Left lung (tissue), 10 donors: Measurements from ENCODE around the gene QPCTL. TPM values are rescaled to one million over a fixed set of nuclear protein-coding genes. Genes with fewer than 3 reads are reported as not detected.
A peak's percentile ranks its signal among the peaks of the same experiment; 100 is the strongest.

ENCODE experiments used
- ATAC-seq: fragments of 200-7000 bp; cut with Tn5 transposase; one replicate; pipeline ENCODE4 v1.9.1; 2020; ENCODE audit warnings: moderate library complexity
- DNase-seq, 4 donors: peaks; one replicate each; pipeline ENCODE4 v3.0.0-alpha.2; 2013 to 2020
- H3K27ac ChIP-seq, 2 donors: fragments of 200-600 bp; sonication (generic) in 1 of 2; one replicate each; pipeline versions ENCODE4 v1.5.0 to v1.8.0; 2020 to 2021
- H3K27me3 ChIP-seq, 2 donors: fragments of 200-600 bp; sonication (generic) in 1 of 2; one replicate each; pipeline versions ENCODE4 v1.5.0 to v1.8.0; 2020 to 2021
- H3K36me3 ChIP-seq, 2 donors: fragments of 200-600 bp; sonication (generic) in 1 of 2; one replicate each; pipeline versions ENCODE4 v1.5.0 to v1.8.0; 2020 to 2021
- H3K4me1 ChIP-seq, 2 donors: fragments of 200-600 bp; one replicate each; pipeline ENCODE4 v1.8.0; 2021
- H3K4me3 ChIP-seq, 2 donors: fragments of 200-600 bp; sonication (generic) in 1 of 2; one replicate each; pipeline versions ENCODE4 v1.5.0 to v1.8.0; 2020 to 2021; ENCODE audit warnings: mild to moderate bottlenecking in 1 of 2
- H3K9me3 ChIP-seq, 2 donors: fragments of 200-600 bp; sonication (generic) in 1 of 2; one replicate each; pipeline versions ENCODE4 v1.5.0 to v1.8.0; 2020 to 2021
- intact Hi-C, 2 donors: fragments of 100-400 bp; cut with DNase I; formaldehyde crosslinking; loops; one replicate each; pipeline versions ENCODE4 v1.11.2 to v1.14.2; 2022
- polyA plus RNA-seq, 6 donors: library from polyadenylated mRNA; unstranded; fragments of 120-200 nt; gene quantifications; one replicate each; pipeline ENCODE4 v1.2.1, GENCODE V29; 2013; ENCODE audit not compliant: insufficient read length in 6 of 6
- total RNA-seq, 2 donors: library from RNA; stranded (reverse); fragmentation: NEBNext Ultra II Directional; extraction: Animal tissue kit (Norgen Biotek cat#: 25700); gene quantifications; one replicate each; pipeline ENCODE4 v1.2.1, GENCODE V29; 2021
- TF ChIP-seq, protein P1 (sequence below), 2 donors: fragments of 200-600 bp; sonication (generic) in 1 of 2; IDR thresholded peaks; one replicate each; pipeline versions ENCODE4 v1.5.0 to v1.8.0; 2021; ENCODE audit warnings: antibody characterized with exemption in 2 of 2
- donor health status: DM: no; HTN: yes; CAD: no.
- donor health status: DM: no; HTN: no; CAD: no.

QPCTL gene
- total and polyA plus RNA-seq, 8 donors: 7.7 to 13.3 (median 9.5) TPM

GRCh38 chr19:45664575-45664974, 27.9 kb upstream of the QPCTL start:
- Histone ChIP-seq H3K4me3 (no peak overlapping the region), H3K36me3 (no peaks in the 10 kb centered on the region), H3K27ac (no peak overlapping the region), H3K4me1 (peaks cover 13 to 20% of the 10 kb centered on the region in 2 donors), H3K27me3 (peaks cover 8 to 76% of the 10 kb centered on the region in 2 donors), H3K9me3 (no peaks in the 10 kb centered on the region)
- no peak for ATAC-seq
- TF ChIP-seq, protein P1, sequence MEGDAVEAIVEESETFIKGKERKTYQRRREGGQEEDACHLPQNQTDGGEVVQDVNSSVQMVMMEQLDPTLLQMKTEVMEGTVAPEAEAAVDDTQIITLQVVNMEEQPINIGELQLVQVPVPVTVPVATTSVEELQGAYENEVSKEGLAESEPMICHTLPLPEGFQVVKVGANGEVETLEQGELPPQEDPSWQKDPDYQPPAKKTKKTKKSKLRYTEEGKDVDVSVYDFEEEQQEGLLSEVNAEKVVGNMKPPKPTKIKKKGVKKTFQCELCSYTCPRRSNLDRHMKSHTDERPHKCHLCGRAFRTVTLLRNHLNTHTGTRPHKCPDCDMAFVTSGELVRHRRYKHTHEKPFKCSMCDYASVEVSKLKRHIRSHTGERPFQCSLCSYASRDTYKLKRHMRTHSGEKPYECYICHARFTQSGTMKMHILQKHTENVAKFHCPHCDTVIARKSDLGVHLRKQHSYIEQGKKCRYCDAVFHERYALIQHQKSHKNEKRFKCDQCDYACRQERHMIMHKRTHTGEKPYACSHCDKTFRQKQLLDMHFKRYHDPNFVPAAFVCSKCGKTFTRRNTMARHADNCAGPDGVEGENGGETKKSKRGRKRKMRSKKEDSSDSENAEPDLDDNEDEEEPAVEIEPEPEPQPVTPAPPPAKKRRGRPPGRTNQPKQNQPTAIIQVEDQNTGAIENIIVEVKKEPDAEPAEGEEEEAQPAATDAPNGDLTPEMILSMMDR (IDR thresholded peaks at IDR 0.05): no peak
- no peak for DNase-seq
- intact Hi-C loops: no loop called here

- Histone ChIP-seq H3K4me1 (peaks cover 13 to 28% of the 10 kb centered on the region in 2 donors), H3K9me3 (no peaks in the 10 kb centered on the region), H3K36me3 (no peaks in the 10 kb centered on the region), H3K4me3 (peak within 1 kb of the TSS; percentile 20 to 42), H3K27me3 (peaks cover 20 to 88% of the 10 kb centered on the region in 2 donors), H3K27ac (no peak within 1 kb of the TSS)
- intact Hi-C loops: no loop called here
- ATAC-seq (peak; percentile 58), DNase-seq (peak in 2 of 4 donors; percentile 65 to 89)
- TF ChIP-seq, protein P1 (IDR thresholded peaks at IDR 0.05): no peak
Measured at GRCh38 chr19:45667620-45668341, 24.7 kb upstream of the QPCTL start, which contains the start of gene GIPR. Gene GIPR, plus strand, starts transcription at chr19:45668221. Its CDS starts 1,300 bp downstream, at chr19:45669521.

- H3K27ac ChIP-seq: no peak overlapping the region
- H3K27me3 ChIP-seq: peaks cover 20 to 87% of the 10 kb centered on the region in 2 donors
- no peaks in the 10 kb centered on the region for H3K9me3 ChIP-seq
- DNase-seq (peak in 1 of 4 donors; percentile 82), ATAC-seq (no peak)
- H3K36me3 ChIP-seq: no peaks in the 10 kb centered on the region
- peak overlapping the region; percentile 20 to 42 for H3K4me3 ChIP-seq
- H3K4me1 ChIP-seq: peaks cover 13 to 28% of the 10 kb centered on the region in 2 donors
- TF ChIP-seq, protein P1 (IDR thresholded peaks at IDR 0.05): no peak
- intact Hi-C loops: no loop called here
Measured at GRCh38 chr19:45668342-45668871, 24.1 kb upstream of the QPCTL start.

GRCh38 chr19:45670670-45671453, 21.6 kb upstream of the QPCTL start:
- TF ChIP-seq, protein P1 (IDR thresholded peaks at IDR 0.05): no peak
- H3K9me3 ChIP-seq: no peaks in the 10 kb centered on the region
- peaks cover 20 to 96% of the 10 kb centered on the region in 2 donors for H3K27me3 ChIP-seq
- ATAC-seq (peak; percentile 85), DNase-seq (peak in 3 of 4 donors; percentile 64 to 94 (median 86))
- peaks cover 13 to 32% of the 10 kb centered on the region in 2 donors for H3K4me1 ChIP-seq
- H3K36me3 ChIP-seq: no peaks in the 10 kb centered on the region
- no peak overlapping the region for H3K27ac ChIP-seq
- intact Hi-C loops: no loop called here
- H3K4me3 ChIP-seq: no peak overlapping the region

DNA sequence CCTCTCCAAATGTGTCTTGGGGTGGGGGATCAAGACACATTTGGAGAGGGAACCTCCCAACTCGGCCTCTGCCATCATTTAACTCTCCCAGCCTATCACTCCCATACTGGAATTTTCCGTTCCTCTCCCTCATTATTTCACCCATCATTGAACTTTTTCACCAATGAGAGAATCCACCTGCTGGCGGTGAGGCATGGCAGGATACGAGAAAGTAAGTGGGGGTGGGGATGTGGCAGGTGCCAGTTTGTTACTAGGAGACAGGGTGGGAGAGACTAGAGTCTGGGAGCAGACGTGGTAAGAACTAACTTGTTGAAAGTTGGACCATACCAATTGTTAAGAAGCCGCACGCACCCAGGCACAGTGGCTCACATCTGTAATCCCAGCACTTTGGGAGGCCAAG, 17.5 kb upstream of the QPCTL start:
- no peaks in the 10 kb centered on the region for H3K36me3 ChIP-seq
- peaks cover 26 to 95% of the 10 kb centered on the region in 2 donors for H3K27me3 ChIP-seq
- H3K9me3 ChIP-seq: no peaks in the 10 kb centered on the region
- intact Hi-C loops: no loop called here
- no peak for ATAC-seq
- peaks cover 8 to 33% of the 10 kb centered on the region in 2 donors for H3K4me1 ChIP-seq
- TF ChIP-seq, protein P1 (IDR thresholded peaks at IDR 0.05): no peak
- H3K27ac ChIP-seq: no peak overlapping the region
- no peak overlapping the region for H3K4me3 ChIP-seq
- DNase-seq: no peak
